GM23248 (cell line): ENCODE measurements around the gene SETX.

ENCODE experiments used
- EZH2 ChIP-seq: fragments of 200-600 bp; sonication (generic); IDR thresholded peaks from 2 replicates; pipeline ENCODE4 v1.6.1; 2018; ENCODE audit warnings: antibody characterized with exemption, mild to moderate bottlenecking; ENCODE audit not compliant: insufficient read depth, poor library complexity, severe bottlenecking
- EZH2phosphoT487 ChIP-seq: fragments of 200-600 bp; sonication (generic); IDR thresholded peaks from 2 replicates; pipeline ENCODE4 v1.6.1; 2018; ENCODE audit warnings: antibody characterized with exemption, moderate library complexity, mild to moderate bottlenecking, low read depth; ENCODE audit not compliant: insufficient read depth

DNA sequence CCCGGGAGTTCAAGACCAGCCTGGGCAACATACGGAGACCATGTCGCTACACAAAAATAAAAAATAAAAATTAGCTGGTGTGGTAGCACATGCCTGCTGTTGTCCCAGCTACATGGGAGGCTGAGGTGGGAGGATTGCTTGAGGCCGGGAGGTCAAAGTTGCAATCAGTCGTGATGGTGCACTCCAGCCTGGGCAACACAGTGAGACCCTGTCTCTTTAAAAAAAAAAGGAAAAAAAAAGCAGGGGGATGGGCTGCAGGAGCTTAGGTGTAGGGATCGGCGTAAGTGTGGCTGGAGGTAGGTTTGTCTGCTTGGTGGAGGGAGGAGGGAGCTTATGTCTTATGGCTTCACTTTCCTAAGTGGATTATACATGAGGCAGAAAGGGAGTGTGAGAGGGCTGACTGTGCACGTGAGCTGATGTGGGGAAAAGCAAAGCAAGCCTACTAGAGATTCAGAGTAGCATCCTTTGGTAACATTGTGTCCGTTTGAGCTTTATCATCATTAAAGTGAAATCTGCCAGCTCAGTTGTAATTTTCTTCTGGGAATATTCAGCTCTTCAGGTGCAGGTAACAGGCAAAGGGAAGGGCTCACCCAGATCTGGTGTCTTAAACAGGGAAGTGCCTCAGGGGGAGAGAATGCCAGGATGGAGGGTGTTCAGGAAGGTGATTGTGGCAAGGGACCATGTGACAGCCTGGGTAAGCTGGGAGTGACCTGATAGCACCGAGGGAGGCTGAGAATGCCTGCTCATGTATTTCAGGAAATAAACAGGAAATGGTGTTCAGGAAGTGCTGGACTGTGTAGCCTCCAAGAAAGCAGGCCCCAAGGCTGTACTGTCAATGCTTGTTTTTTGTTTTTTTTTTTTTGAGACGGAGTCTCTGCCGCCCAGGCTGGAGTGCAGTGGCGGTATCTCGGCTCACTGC is 17.6 kb upstream of the SETX start:
- no peak for TF ChIP-seq EZH2phosphoT487
- no peak for TF ChIP-seq EZH2
